Osteoblast (primary cell): Measurements from ENCODE around the gene SDHA. TPM values are rescaled to one million over a fixed set of nuclear protein-coding genes. Genes with fewer than 3 reads are reported as not detected.
"Not testable (repeated sequence)": the region's sequence is repeated elsewhere in the genome, so short reads cannot be mapped to it uniquely, and the experiment has no call there.

Experiments
- DNase-seq: peaks from one replicate; pipeline ENCODE4 v3.0.0; 2011; ENCODE audit warnings: low spot score, mixed read lengths; ENCODE audit not compliant: insufficient read length; ENCODE audit errors: missing footprints
- H2AFZ ChIP-seq: 2 replicates; pipeline ENCODE4 v1.6.0; 2011; ENCODE audit warnings: mild to moderate bottlenecking, low read length
- H3K27ac ChIP-seq: 2 replicates; pipeline ENCODE4 v1.5.1; 2011; ENCODE audit warnings: mild to moderate bottlenecking, low read depth, low read length, moderate library complexity
- H3K27me3 ChIP-seq: 2 replicates; pipeline ENCODE4 v1.6.0; 2012; ENCODE audit warnings: mild to moderate bottlenecking, control low read depth, inconsistent platforms, low read length, moderate library complexity; ENCODE audit not compliant: insufficient read depth
- H3K36me3 ChIP-seq: 2 replicates; pipeline ENCODE4 v1.5.1; 2011; ENCODE audit warnings: mild to moderate bottlenecking, low read length, control low read depth, moderate library complexity; ENCODE audit not compliant: insufficient read depth
- H3K4me1 ChIP-seq: 2 replicates; pipeline ENCODE4 v1.5.1; 2011; ENCODE audit warnings: mild to moderate bottlenecking, low read length, control low read depth, moderate library complexity; ENCODE audit not compliant: insufficient read depth
- H3K4me2 ChIP-seq: 2 replicates; pipeline ENCODE4 v1.6.0; 2011; ENCODE audit warnings: mild to moderate bottlenecking, low read length; ENCODE audit not compliant: insufficient read depth
- H3K4me3 ChIP-seq: fragments of 200-600 bp; sonication (generic); 3 replicates; pipeline ENCODE4 v1.5.1; 2012; ENCODE audit warnings: mild to moderate bottlenecking, low read length, inconsistent platforms; ENCODE audit not compliant: insufficient read depth
- H3K79me2 ChIP-seq: 2 replicates; pipeline ENCODE4 v1.6.0; 2012; ENCODE audit warnings: mild to moderate bottlenecking, low read length, control low read depth, inconsistent platforms; ENCODE audit not compliant: insufficient read depth
- H3K9me3 ChIP-seq: 2 replicates; pipeline ENCODE4 v1.5.1; 2011; ENCODE audit warnings: low read depth, low read length, control low read depth
- H4K20me1 ChIP-seq: 2 replicates; pipeline ENCODE4 v1.6.0; 2012; ENCODE audit warnings: mild to moderate bottlenecking, low read length, control low read depth; ENCODE audit not compliant: insufficient read depth
- CTCF ChIP-seq: IDR thresholded peaks from 2 replicates; pipeline ENCODE4 v1.5.1; 2011; ENCODE audit warnings: mild to moderate bottlenecking, low read depth, low read length, moderate library complexity; ENCODE audit errors: extremely low read depth
- total RNA-seq: library from RNA; depleted of rRNA; stranded (reverse); fragments of >200 nt; gene quantifications from 2 replicates; pipeline ENCODE4 v1.2.3, GENCODE V29; 2012

The SDHA gene
- total RNA-seq, 1 donor: 83.6 TPM

- H3K4me1 ChIP-seq: peaks cover 13% of the 10 kb centered on the region
Observed at GRCh38 chr5:213803-214395, 4.2 kb upstream of the SDHA start.

DNA sequence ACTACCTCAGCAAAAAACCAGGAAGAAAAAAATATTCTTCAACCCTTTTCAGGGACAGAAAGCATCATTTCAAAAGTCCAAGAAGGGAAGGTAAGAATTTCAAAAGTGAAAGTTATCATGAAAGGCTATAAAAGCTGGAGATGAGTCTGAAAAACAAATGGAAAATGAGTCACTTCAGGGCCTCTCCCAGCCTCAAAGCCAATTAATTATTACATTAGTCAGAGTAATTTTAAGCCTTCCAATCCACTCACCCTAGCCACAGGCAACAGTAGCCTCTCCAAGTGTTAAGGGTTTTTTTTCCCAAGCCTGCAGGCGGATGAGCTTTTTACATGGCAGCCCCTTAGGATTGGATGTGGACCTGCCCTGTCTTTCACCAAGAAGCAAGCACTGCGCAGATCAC, 2.9 kb upstream of the SDHA start:
- H3K27me3 ChIP-seq, H3K4me3 ChIP-seq, DNase-seq, H3K9me3 ChIP-seq, H2AFZ ChIP-seq, H3K36me3 ChIP-seq: not testable (repeated sequence)
- peaks cover 18% of the 10 kb centered on the region for H3K4me1 ChIP-seq
- H3K4me2 ChIP-seq: peak overlapping the region; percentile 67
- peak overlapping the region; percentile 56 for H3K27ac ChIP-seq
- peaks cover 21% of the 10 kb centered on the region for H4K20me1 ChIP-seq
- peaks cover 50% of the 10 kb centered on the region for H3K79me2 ChIP-seq

More at GRCh38 chr5:213803-214395, 4.2 kb upstream of the SDHA start:
- Histone ChIP-seq H3K27ac (no peak overlapping the region), H2AFZ (no peak overlapping the region), H4K20me1 (peaks cover 16% of the 10 kb centered on the region), H3K79me2 (peaks cover 46% of the 10 kb centered on the region), H3K9me3 (no peaks in the 10 kb centered on the region), H3K4me3 (no peak overlapping the region), H3K36me3 (peaks cover 8% of the 10 kb centered on the region), H3K27me3 (no peaks in the 10 kb centered on the region), H3K4me2 (no peak overlapping the region)
- TF ChIP-seq CTCF: no peak
- DNase-seq: no peak

DNA sequence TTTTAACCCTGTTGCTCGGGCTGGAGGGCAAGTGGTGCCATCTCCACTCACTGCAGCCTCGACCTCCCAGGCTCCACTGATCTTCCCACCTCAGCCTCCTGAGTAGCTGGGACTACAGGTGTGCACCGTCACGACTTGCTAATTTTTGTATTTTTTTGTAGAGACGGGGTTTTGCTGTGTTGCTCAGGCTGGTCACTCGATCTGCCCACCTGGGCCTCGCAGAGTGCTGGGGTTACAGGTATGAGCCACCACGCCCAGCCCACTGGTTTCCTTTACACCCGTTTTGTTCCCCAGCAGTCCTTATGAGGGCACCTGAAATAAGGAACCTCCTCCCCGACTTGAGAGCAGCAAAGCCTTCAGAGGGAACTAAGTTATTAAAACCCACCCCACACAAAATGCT, 2.0 kb upstream of the SDHA start:
- not testable (repeated sequence) for DNase-seq, H3K27me3 ChIP-seq, H3K4me2 ChIP-seq, H3K27ac ChIP-seq, H2AFZ ChIP-seq, H3K36me3 ChIP-seq, H3K9me3 ChIP-seq, H3K4me3 ChIP-seq
- Histone ChIP-seq H3K4me1 (peaks cover 18% of the 10 kb centered on the region), H3K79me2 (peaks cover 55% of the 10 kb centered on the region), H4K20me1 (peaks cover 23% of the 10 kb centered on the region)

DNA sequence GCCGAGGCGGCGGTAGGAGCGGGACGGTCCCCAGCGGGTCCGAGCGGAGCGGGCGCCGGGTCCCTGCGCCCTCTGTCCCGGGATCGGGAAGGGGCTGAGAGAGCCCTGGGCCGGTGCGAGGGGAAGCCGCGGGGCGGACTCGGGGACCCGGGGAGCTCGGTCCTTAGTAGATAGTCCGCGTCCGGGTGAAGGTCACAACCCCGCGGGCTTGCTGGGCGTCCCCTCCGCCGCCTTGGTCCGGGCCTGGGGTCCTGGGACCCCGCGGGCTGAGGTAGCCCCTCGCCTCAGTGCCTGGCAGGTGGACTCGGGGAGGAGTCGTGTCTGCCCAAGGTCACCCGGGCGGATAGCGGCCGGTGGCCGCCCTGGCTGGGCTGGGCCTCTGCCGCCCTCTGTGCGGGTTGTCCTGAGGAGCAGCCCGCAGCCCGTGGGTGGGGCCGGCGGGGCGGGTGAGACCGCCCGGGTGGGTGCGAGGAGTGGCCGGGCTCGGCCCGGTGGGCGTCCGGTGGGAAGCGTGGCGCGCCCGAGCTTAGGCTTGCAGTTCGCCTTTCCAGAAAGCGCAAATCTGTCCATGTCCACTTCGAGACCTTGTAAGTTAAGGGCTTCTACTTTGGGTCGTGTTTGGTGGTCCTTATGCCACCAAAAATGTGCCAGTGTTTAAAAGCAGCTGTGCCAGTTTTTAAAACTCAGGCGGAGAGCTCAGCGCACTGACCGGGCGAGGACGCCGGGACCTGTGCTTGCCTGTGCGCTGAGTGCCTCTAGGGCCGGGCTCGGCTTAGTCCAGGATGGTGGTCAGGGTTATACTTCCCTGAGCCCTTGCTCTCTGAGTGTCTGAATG, 554 bp downstream of the SDHA start:
- H2AFZ ChIP-seq: peak overlapping the region; percentile 75
- H3K4me1 ChIP-seq: peaks cover 28% of the 10 kb centered on the region

More for the DNA sequence above, 554 bp downstream of the SDHA start:
- H3K79me2 ChIP-seq: peaks cover 76% of the 10 kb centered on the region
- no peak for DNase-seq
- H4K20me1 ChIP-seq: peaks cover 34% of the 10 kb centered on the region
- TF ChIP-seq CTCF: no peak
- no peaks in the 10 kb centered on the region for H3K27me3 ChIP-seq
- peak overlapping the region; percentile 95 for H3K4me3 ChIP-seq
- H3K36me3 ChIP-seq: peaks cover 5% of the 10 kb centered on the region
- no peaks in the 10 kb centered on the region for H3K9me3 ChIP-seq
- H3K4me2 ChIP-seq: peak overlapping the region; percentile 99
- H3K27ac ChIP-seq: peak overlapping the region; percentile 80
